Prostate gland (tissue), 2 donors: ENCODE data around the gene RASAL2.

ENCODE experiments used
- CTCF ChIP-seq, 4 experiments: fragments of 200-600 bp in 2 of 4; fragments of 450-650 bp in 2 of 4; sonication (generic) in 2 of 4; IDR thresholded peaks; 1 replicate in 3 of 4; 2 replicates in 1 of 4; pipeline ENCODE4 v1.5.1; 2016 to 2019; ENCODE audit warnings: antibody characterized with exemption in 4 of 4, mild to moderate bottlenecking in 2 of 4, moderate library complexity in 2 of 4
- POLR2AphosphoS5 ChIP-seq: sonication (generic); formaldehyde crosslinking; IDR thresholded peaks from one replicate; pipeline ENCODE4 v1.6.1; 2017; ENCODE audit warnings: antibody characterized with exemption

GRCh38 chr1:178464566-178464965 lies 370.7 kb downstream of the RASAL2 start:
- TF ChIP-seq CTCF (IDR thresholded peaks at IDR 0.05) (no peak), POLR2AphosphoS5 (no peak)
